Gastrocnemius medialis (tissue), 4 donors: ENCODE measurements around the gene APBA2.

Experiments
- POLR2A ChIP-seq, 2 donors: fragments of 450-650 bp; IDR thresholded peaks; one replicate each; pipeline ENCODE4 v1.6.1; 2017; ENCODE audit warnings: antibody characterized with exemption in 2 of 2, mild to moderate bottlenecking in 2 of 2, moderate library complexity in 2 of 2
- TF ChIP-seq, protein P1 (sequence below), 5 experiments: fragments of 450-650 bp in 3 of 5; fragments of 200-600 bp in 2 of 5; sonication (generic) in 2 of 5; IDR thresholded peaks in 4 of 5; conservative IDR thresholded peaks in 1 of 5; 1 replicate in 4 of 5; 2 replicates in 1 of 5; pipeline ENCODE4 v1.5.1; 2016 to 2019; ENCODE audit warnings: antibody characterized with exemption in 5 of 5, mild to moderate bottlenecking in 3 of 5, moderate library complexity in 3 of 5

DNA sequence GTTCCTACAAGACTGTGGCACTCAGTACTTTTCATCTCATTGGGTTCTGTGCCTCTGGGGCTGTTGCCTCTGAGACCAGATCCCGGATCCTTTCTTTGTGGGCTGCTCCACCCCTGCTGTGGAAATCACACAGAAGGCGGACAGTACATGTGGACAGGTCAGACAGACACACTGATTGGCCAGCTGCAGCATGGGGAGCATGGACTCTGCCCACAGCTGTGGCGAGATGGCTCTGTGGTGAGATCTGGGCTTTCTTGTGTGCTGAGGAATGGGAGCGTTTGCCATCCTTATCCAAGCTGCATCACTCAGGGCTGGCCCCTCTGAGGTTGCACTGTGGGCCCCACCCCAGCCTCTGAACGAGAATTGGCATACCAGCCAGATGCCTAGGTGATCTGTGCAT, 147.0 kb downstream of the APBA2 start:
- TF ChIP-seq, protein P1, sequence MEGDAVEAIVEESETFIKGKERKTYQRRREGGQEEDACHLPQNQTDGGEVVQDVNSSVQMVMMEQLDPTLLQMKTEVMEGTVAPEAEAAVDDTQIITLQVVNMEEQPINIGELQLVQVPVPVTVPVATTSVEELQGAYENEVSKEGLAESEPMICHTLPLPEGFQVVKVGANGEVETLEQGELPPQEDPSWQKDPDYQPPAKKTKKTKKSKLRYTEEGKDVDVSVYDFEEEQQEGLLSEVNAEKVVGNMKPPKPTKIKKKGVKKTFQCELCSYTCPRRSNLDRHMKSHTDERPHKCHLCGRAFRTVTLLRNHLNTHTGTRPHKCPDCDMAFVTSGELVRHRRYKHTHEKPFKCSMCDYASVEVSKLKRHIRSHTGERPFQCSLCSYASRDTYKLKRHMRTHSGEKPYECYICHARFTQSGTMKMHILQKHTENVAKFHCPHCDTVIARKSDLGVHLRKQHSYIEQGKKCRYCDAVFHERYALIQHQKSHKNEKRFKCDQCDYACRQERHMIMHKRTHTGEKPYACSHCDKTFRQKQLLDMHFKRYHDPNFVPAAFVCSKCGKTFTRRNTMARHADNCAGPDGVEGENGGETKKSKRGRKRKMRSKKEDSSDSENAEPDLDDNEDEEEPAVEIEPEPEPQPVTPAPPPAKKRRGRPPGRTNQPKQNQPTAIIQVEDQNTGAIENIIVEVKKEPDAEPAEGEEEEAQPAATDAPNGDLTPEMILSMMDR (IDR thresholded peaks at IDR 0.05 in 4 of 5, conservative IDR thresholded peaks at IDR 0.05 in 1 of 5) = no peak
- no peak for TF ChIP-seq POLR2A (IDR thresholded peaks at IDR 0.05)
